ENCODE data around the gene BAG2.

GRCh38 chr6:57210060-57210459, 37.9 kb downstream of the BAG2 start:
- no peak for TF ChIP-seq EZH2 (IDR thresholded peaks at IDR 0.05; ENCODE audit: insufficient read depth, low read length)
- TF ChIP-seq, protein P1, sequence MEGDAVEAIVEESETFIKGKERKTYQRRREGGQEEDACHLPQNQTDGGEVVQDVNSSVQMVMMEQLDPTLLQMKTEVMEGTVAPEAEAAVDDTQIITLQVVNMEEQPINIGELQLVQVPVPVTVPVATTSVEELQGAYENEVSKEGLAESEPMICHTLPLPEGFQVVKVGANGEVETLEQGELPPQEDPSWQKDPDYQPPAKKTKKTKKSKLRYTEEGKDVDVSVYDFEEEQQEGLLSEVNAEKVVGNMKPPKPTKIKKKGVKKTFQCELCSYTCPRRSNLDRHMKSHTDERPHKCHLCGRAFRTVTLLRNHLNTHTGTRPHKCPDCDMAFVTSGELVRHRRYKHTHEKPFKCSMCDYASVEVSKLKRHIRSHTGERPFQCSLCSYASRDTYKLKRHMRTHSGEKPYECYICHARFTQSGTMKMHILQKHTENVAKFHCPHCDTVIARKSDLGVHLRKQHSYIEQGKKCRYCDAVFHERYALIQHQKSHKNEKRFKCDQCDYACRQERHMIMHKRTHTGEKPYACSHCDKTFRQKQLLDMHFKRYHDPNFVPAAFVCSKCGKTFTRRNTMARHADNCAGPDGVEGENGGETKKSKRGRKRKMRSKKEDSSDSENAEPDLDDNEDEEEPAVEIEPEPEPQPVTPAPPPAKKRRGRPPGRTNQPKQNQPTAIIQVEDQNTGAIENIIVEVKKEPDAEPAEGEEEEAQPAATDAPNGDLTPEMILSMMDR (IDR thresholded peaks at IDR 0.05; ENCODE audit: insufficient read depth, low read depth, low read length): no peak

All from astrocyte (in vitro differentiated cells and primary cell).